Left renal pelvis (tissue), 4 donors: ENCODE data around the gene BNC2. TPM values are rescaled to one million over a fixed set of nuclear protein-coding genes. Genes with fewer than 3 reads are reported as not detected.

ENCODE experiments used
- DNase-seq, 4 donors: peaks; one replicate each; pipeline ENCODE4 v3.0.0-alpha.2; 2013; ENCODE audit warnings: low read depth in 4 of 4, low spot score in 3 of 4
- polyA plus RNA-seq, 4 donors: library from polyadenylated mRNA; unstranded; fragments of 120-200 nt; gene quantifications; one replicate each; pipeline ENCODE4 v1.2.1, GENCODE V29; 2013; ENCODE audit not compliant: insufficient read length in 4 of 4

Gene BNC2
- polyA plus RNA-seq, 4 donors = 8.2 to 47.7 (median 9.3) TPM

GRCh38 chr9:16642421-16643109, 227.9 kb downstream of the BNC2 start:
- DNase-seq = no peak

- no peak for DNase-seq
Measured at GRCh38 chr9:16640649-16641048, 229.8 kb downstream of the BNC2 start.

- no peak for DNase-seq
Measured at GRCh38 chr9:16639644-16640043, 230.8 kb downstream of the BNC2 start.

GRCh38 chr9:16637911-16638310, 232.6 kb downstream of the BNC2 start:
- DNase-seq = no peak

GRCh38 chr9:16637218-16637617, 233.3 kb downstream of the BNC2 start:
- no peak for DNase-seq

GRCh38 chr9:16633794-16634193, 236.7 kb downstream of the BNC2 start:
- DNase-seq = no peak

- DNase-seq = no peak
Measured at GRCh38 chr9:16628413-16628812, 242.1 kb downstream of the BNC2 start.

GRCh38 chr9:16627967-16628366, 242.5 kb downstream of the BNC2 start:
- no peak for DNase-seq

GRCh38 chr9:16627521-16627920, 242.9 kb downstream of the BNC2 start:
- DNase-seq = no peak

GRCh38 chr9:16626577-16627130, 243.8 kb downstream of the BNC2 start:
- DNase-seq = peak in 1 of 4 donors; percentile 61

- DNase-seq = no peak
Measured at GRCh38 chr9:16625811-16626210, 244.7 kb downstream of the BNC2 start.

- DNase-seq = no peak
Measured at GRCh38 chr9:16625161-16625631, 245.3 kb downstream of the BNC2 start.

GRCh38 chr9:16624744-16625117, 245.7 kb downstream of the BNC2 start:
- no peak for DNase-seq

GRCh38 chr9:16623989-16624743, 246.3 kb downstream of the BNC2 start:
- no peak for DNase-seq

- DNase-seq = no peak
Measured at GRCh38 chr9:16622541-16622940, 247.9 kb downstream of the BNC2 start.

- DNase-seq = no peak
Measured at GRCh38 chr9:16619914-16620520, 250.5 kb downstream of the BNC2 start.

GRCh38 chr9:16619402-16619801, 251.1 kb downstream of the BNC2 start:
- DNase-seq = no peak

- DNase-seq = no peak
Measured at GRCh38 chr9:16618524-16618923, 251.9 kb downstream of the BNC2 start.

- no peak for DNase-seq
Measured at GRCh38 chr9:16616686-16617085, 253.8 kb downstream of the BNC2 start.

- DNase-seq = no peak
Measured at GRCh38 chr9:16615451-16615850, 255.0 kb downstream of the BNC2 start.

- DNase-seq = no peak
Measured at GRCh38 chr9:16613605-16614004, 256.9 kb downstream of the BNC2 start.
